Stromal cell of bone marrow (primary cell): ENCODE data around the gene TANK.
"Not testable (repeated sequence)": the region's sequence is repeated elsewhere in the genome, so short reads cannot be mapped to it uniquely, and the experiment has no call there.

ENCODE experiments used
- DNase-seq: peaks from one replicate; pipeline ENCODE4 v3.0.0-alpha.2; 2012; ENCODE audit warnings: low read depth

TANK gene

GRCh38 chr2:161166538-161167409 is 6.5 kb downstream of the TANK start:
- no peak for DNase-seq

- no peak for DNase-seq
Observed at GRCh38 chr2:161169335-161169734, 9.1 kb downstream of the TANK start.

GRCh38 chr2:161170377-161170776 is 10.1 kb downstream of the TANK start:
- DNase-seq: no peak

- DNase-seq: peak; percentile 43
Observed at GRCh38 chr2:161170958-161171932, 11.0 kb downstream of the TANK start.

GRCh38 chr2:161172901-161173540 is 12.8 kb downstream of the TANK start:
- DNase-seq: no peak

- DNase-seq: no peak
Observed at GRCh38 chr2:161173541-161174194, 13.4 kb downstream of the TANK start.

- DNase-seq: no peak
Observed at GRCh38 chr2:161177969-161178368, 17.7 kb downstream of the TANK start.

- no peak for DNase-seq
Observed at GRCh38 chr2:161178756-161179155, 18.5 kb downstream of the TANK start.

- no peak for DNase-seq
Observed at GRCh38 chr2:161190050-161190449, 29.8 kb downstream of the TANK start.

- DNase-seq: not testable (repeated sequence)
Observed at GRCh38 chr2:161195602-161196001, 35.4 kb downstream of the TANK start.

- DNase-seq: no peak
Observed at GRCh38 chr2:161199912-161200701, 39.9 kb downstream of the TANK start.

- DNase-seq: no peak
Observed at GRCh38 chr2:161204846-161205245, 44.6 kb downstream of the TANK start.

- DNase-seq: peak; percentile 24
Observed at GRCh38 chr2:161206471-161207032, 46.3 kb downstream of the TANK start.

GRCh38 chr2:161207941-161208340 is 47.7 kb downstream of the TANK start:
- DNase-seq: no peak

GRCh38 chr2:161208527-161209139 is 48.4 kb downstream of the TANK start:
- peak; percentile 58 for DNase-seq

GRCh38 chr2:161209902-161210301 is 49.7 kb downstream of the TANK start:
- DNase-seq: no peak

- peak; percentile 16 for DNase-seq
Observed at GRCh38 chr2:161217597-161218185, 57.5 kb downstream of the TANK start.

- DNase-seq: no peak
Observed at GRCh38 chr2:161219211-161219610, 59.0 kb downstream of the TANK start.

- peak; percentile 18 for DNase-seq
Observed at GRCh38 chr2:161223139-161223732, 63.0 kb downstream of the TANK start.
